HCT116 (cell line): Measurements from ENCODE around the gene HNRNPA1.

ENCODE experiments used
- EZH2 ChIP-seq: fragments of 200-600 bp; sonication (generic); IDR thresholded peaks from 2 replicates; pipeline ENCODE4 v1.6.1; 2017; ENCODE audit warnings: antibody characterized with exemption, mixed run types
- EZH2phosphoT487 ChIP-seq: fragments of 200-600 bp; IDR thresholded peaks from 2 replicates; pipeline ENCODE4 v1.6.1; 2018; ENCODE audit warnings: antibody characterized with exemption, borderline replicate concordance
- JUND ChIP-seq: IDR thresholded peaks from 2 replicates; pipeline ENCODE4 v1.6.1; 2012
- POLR2A ChIP-seq: IDR thresholded peaks from 2 replicates; pipeline ENCODE4 v1.7.0; 2011; ENCODE audit warnings: borderline replicate concordance; ENCODE audit not compliant: insufficient read depth, insufficient read length; ENCODE audit errors: extremely low read depth
- RAD21 ChIP-seq: IDR thresholded peaks from 2 replicates; pipeline ENCODE4 v1.6.1; 2012; ENCODE audit warnings: low read depth, mild to moderate bottlenecking
- ZNF274 ChIP-seq: fragments of 200-500 bp; sonication (Bioruptor generic); IDR thresholded peaks from 2 replicates; pipeline ENCODE4 v1.6.1; 2014; ENCODE audit warnings: mild to moderate bottlenecking, low read depth, low read length, inconsistent platforms
- TF ChIP-seq, protein P1 (sequence below), 3 experiments: fragments of 200-600 bp in 1 of 3; sonication (generic) in 1 of 3; IDR thresholded peaks in 2 of 3; conservative IDR thresholded peaks in 1 of 3; 2 replicates each; pipeline ENCODE4 v1.5.1; 2012 to 2017; ENCODE audit warnings: low read depth in 2 of 3, low read length in 2 of 3, antibody characterized with exemption in 1 of 3, borderline replicate concordance in 1 of 3, control low read depth in 1 of 3, mild to moderate bottlenecking in 1 of 3, mixed read lengths in 1 of 3, mixed run types in 1 of 3, moderate library complexity in 1 of 3; ENCODE audit not compliant: insufficient read depth in 1 of 3
- TF ChIP-seq, protein P2 (sequence below): IDR thresholded peaks from 2 replicates; pipeline ENCODE4 v1.6.1; 2012

DNA sequence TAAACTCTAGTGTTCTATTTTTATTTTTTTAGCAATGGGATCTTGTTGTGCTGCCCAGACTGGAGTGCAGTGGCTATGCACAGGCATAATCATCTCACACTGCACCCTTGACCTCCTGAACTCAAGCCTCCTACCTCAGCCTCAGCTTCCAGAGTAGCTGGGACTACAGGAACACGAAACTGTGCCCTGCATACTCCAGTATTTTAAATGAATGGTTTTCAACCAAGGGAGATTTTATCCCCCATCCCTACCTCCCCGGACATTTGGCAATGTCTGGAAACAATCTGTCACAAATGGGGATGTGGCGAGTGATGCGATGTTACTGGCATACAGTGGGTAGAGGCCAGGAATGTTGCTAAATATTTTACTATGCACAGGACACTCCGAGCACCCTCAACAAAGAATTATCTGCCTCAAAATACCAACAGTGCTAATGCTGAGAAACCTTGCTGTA is 2.7 kb upstream of the HNRNPA1 start:
- TF ChIP-seq POLR2A (no peak), RAD21 (no peak), ZNF274 (no peak), JUND (no peak), EZH2phosphoT487 (no peak), EZH2 (no peak)
- TF ChIP-seq, protein P1, sequence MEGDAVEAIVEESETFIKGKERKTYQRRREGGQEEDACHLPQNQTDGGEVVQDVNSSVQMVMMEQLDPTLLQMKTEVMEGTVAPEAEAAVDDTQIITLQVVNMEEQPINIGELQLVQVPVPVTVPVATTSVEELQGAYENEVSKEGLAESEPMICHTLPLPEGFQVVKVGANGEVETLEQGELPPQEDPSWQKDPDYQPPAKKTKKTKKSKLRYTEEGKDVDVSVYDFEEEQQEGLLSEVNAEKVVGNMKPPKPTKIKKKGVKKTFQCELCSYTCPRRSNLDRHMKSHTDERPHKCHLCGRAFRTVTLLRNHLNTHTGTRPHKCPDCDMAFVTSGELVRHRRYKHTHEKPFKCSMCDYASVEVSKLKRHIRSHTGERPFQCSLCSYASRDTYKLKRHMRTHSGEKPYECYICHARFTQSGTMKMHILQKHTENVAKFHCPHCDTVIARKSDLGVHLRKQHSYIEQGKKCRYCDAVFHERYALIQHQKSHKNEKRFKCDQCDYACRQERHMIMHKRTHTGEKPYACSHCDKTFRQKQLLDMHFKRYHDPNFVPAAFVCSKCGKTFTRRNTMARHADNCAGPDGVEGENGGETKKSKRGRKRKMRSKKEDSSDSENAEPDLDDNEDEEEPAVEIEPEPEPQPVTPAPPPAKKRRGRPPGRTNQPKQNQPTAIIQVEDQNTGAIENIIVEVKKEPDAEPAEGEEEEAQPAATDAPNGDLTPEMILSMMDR (IDR thresholded peaks at IDR 0.05 in 2 of 3, conservative IDR thresholded peaks at IDR 0.05 in 1 of 3; ENCODE audit: borderline replicate concordance in 1 of 3, insufficient read depth in 1 of 3, low read depth in 2 of 3, low read length in 2 of 3), result no peak
- TF ChIP-seq, protein P2, sequence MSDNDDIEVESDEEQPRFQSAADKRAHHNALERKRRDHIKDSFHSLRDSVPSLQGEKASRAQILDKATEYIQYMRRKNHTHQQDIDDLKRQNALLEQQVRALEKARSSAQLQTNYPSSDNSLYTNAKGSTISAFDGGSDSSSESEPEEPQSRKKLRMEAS, result no peak
